ENCODE results near the gene STAC2.
"Not testable (repeated sequence)": the region's sequence is repeated elsewhere in the genome, so short reads cannot be mapped to it uniquely, and the experiment has no call there.

Gene STAC2, protein sequence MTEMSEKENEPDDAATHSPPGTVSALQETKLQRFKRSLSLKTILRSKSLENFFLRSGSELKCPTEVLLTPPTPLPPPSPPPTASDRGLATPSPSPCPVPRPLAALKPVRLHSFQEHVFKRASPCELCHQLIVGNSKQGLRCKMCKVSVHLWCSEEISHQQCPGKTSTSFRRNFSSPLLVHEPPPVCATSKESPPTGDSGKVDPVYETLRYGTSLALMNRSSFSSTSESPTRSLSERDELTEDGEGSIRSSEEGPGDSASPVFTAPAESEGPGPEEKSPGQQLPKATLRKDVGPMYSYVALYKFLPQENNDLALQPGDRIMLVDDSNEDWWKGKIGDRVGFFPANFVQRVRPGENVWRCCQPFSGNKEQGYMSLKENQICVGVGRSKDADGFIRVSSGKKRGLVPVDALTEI
- total RNA-seq, result 0 to 0.18 (median 0.09) reads per million in 4 experiments

GRCh38 chr17:39225308-39225958 lies at the start of gene STAC2:
Gene STAC2 (minus strand): TSS chr17:39225945. CDS start chr17:39225502, 443 bp downstream.
- DNase-seq, result no peak

DNA sequence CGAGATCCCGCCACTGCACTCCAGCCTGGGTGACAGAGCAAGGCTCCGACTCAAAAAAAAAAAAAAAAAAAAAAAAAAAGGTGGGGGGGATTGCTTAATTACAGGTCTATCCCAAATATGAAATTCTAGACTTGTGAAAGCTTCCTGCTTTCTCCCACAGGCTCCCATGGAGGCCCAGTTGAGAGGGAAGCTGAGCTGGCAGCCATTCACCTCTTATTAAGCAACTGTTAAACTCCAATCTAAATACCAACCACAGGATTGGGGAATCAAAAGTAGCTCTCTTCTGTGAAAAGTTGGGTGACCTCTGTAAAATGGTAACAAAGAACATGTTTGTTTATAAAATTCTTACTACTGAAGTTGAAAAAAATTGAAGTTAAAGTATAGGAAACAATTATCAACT lies 45.8 kb upstream of the STAC2 start:
- DNase-seq, result no peak

GRCh38 chr17:39270923-39271322 lies 45.2 kb upstream of the STAC2 start:
- DNase-seq, result no peak

DNA sequence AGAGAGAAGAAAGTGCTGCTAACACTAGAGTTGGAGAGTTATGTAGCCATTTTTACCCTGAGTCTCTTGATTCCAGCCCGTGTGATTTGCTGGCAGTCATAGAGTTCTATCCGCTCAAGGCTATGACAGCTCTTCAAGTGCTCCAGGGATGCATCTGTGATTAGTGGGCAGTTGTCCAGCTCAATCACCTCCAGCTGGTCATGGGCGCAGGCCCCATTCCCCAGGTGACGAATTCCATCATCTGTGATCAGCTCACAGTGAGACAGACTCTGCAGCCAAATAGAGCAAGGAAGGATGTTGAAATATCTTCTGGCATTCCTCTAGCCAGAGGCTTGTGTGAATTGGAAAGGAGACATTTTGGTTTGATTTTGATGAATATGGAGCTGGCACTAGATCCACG lies 38.4 kb upstream of the STAC2 start:
- DNase-seq, result no peak

- no peak for DNase-seq
These were observed 35.5 kb upstream of the STAC2 start for GRCh38 chr17:39261286-39261685.

- no peak for DNase-seq
These were observed 27.2 kb upstream of the STAC2 start for GRCh38 chr17:39252788-39253460.

- DNase-seq, result no peak
These were observed 26.3 kb upstream of the STAC2 start for GRCh38 chr17:39251997-39252396.

DNA sequence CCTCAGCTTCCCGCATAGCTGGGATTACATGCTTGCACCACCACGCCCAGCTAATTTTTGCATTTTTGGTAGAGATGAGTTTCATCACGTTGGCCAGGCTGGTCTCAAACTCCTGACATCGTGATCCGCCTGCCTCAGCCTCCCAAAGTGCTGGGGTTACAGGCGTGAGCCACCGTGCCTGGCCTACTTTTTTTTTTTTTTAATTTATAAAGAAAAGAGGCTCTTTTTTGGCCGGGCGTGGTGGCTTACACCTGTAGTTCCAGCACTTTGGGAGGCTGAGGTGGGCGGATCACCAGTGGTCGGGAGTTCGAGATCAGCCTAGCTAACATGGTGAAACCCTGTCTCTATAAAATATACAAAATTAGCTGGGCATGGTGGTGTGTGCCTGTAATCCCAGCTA lies 24.3 kb upstream of the STAC2 start:
- not testable (repeated sequence) for DNase-seq

DNA sequence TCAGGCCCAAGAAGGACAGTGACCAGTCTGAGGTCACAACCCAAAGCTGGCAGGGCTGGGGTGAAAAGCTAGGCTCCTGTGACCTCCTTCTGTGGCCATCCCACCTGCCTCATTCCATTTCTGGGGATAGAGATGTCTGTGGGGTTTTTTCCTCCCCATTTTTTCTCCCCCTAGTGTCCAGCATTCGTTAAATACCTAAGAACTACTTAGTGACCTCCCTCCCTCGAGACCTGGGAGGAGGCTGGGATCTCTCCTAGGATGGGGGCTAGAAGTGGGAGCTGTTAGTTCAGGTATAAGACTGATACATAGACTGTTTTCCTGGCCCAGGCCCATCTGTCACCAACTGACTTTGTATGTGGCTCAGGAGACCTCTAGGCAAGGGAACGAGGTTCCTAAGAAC lies 20.5 kb upstream of the STAC2 start:
- no peak for DNase-seq

GRCh38 chr17:39244600-39245570 lies 19.1 kb upstream of the STAC2 start:
- peak; percentile 85 for DNase-seq

DNA sequence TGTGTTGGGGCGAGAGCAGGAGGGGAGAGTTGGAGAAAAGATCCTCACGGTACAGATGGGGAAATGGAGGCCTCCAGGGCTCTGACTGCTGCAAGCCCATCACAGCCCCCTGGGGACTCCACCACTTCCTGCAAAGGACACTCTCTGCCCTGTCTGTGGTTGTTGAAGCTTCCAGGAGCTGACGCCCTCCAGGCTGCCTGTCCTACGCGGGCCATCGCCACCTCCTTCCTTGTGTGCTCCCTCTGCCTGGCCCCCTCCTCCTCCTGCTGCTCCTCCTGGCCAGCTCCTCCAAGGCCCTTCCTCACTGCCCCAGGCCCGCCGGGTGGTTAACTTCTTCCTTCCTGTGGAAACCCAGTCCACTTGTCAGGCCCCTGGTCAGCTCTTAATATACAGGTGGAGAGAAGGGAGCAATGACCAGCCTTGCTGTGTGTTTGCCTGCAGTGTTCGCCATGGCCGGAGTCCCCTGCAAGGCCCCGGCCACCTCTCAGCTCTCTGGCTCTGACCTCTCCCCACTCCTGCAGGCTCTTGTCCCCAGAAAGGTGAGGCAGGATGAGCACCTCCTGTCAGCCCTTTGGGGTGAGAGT lies 18.4 kb upstream of the STAC2 start:
- no peak for DNase-seq

DNA sequence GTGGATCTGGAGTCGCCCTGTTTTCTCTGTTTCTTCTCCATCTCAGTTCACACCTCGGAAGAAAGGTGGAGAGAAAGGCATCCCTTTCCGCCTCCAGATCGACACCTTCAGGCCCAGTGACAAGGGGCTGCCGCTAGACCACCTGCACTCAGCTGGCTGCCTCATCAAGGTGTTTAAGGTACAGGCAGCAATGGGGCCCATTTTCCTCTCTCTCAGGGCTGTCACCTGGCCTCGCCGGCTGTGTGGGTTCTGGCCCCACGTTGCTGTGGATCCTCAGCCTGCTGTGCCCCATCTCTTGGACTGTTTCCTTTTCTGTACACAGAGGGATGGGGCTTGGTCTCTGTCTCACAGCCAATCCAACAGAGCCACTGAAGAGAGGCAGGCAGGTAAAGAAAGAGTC lies 17.4 kb upstream of the STAC2 start:
- DNase-seq, result no peak

- no peak for DNase-seq
These were observed 14.9 kb upstream of the STAC2 start for GRCh38 chr17:39240631-39241030.

- peak; percentile 42 for DNase-seq
These were observed 14.0 kb upstream of the STAC2 start for GRCh38 chr17:39239640-39240314.

- DNase-seq, result peak; percentile 74
These were observed 12.7 kb upstream of the STAC2 start for GRCh38 chr17:39238311-39238972.

DNA sequence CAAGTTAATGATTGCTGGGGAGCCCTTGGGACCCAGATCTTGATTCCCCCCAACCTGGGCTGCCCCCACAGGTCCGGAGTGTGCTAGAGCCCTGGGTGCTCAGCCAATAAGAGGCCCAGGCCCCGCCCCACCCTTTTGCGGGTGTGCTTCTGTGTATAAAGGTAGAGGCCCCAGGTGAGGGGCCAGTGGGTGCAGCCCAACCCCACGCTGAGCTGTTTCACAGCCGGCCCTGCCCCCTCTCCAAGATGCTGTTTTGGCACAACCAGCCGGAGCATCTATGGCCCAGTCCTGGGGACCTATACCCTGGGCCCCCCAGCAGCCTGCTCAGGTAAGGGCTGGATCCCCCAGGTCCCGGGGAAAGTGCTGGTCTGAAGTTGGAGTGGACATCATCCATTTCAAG lies 11.8 kb upstream of the STAC2 start:
- no peak for DNase-seq

- no peak for DNase-seq
These were observed 11.3 kb upstream of the STAC2 start for GRCh38 chr17:39236981-39237441.

GRCh38 chr17:39236450-39236927 lies 10.7 kb upstream of the STAC2 start:
- no peak for DNase-seq

GRCh38 chr17:39235555-39236449 lies 10.1 kb upstream of the STAC2 start:
- DNase-seq, result no peak

Data from effector CD8-positive, alpha-beta T cell (primary cell).